ENCODE results near the gene MACO1. TPM values are rescaled to one million over a fixed set of nuclear protein-coding genes. Genes with fewer than 3 reads are reported as not detected.
A peak's percentile ranks its signal among the peaks of the same experiment; 100 is the strongest.

The MACO1 gene
- total and polyA plus RNA-seq, 9 of the 15 experiments (the other 6 are each of a cell fraction or from before 2014, with no cell fraction given), result 4.6 to 28.4 (median 21.7) TPM

DNA sequence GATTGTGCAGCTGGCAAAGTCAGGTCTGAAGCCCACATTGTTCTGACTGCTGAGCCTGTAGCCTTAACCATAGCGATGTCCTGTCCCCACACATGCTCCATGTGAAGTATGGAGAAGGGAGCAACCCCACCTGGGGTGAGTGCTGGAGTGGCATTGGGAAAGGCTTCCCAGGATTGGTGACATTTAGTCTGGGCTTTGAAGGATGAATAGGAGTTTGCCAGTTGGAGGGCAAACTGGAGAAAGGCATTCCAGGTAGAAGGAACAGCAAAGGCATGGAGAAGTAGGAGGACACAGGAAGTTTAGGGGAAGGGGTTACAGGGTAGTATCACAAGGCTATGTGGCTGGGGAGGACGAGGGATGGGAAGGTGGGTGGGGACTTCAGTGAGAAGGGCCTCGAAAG, 105.4 kb downstream of the MACO1 start:
- ChIA-PET CTCF (ENCODE audit: low intra/inter-chr PET ratio) (no interaction called here), POLR2A (interaction anchor here (1.6 kb wide), 1 partner anchor 11 kb away, joined by 3 read pairs; no protein-coding TSS in a partner anchor)
- FAIRE-seq (no peak), DNase-seq (ENCODE audit: extremely low read depth in 1 of 4, low spot score in 3 of 4) (no peak), ATAC-seq (no peak)
- BruUV-seq (replicated peaks), result no TSS peak
- no peak overlapping the region for H3K4me2 ChIP-seq (ENCODE audit: insufficient read depth, low read length)
- no peak overlapping the region for H3K4me3 ChIP-seq
- peaks cover 11 to 27% of the 10 kb centered on the region in 2 experiments; a peak in 3 of 5 replicates for H3K4me1 ChIP-seq (replicated peaks in 1 of 2; ENCODE audit: control insufficient read depth in 2 of 2, insufficient read depth in 2 of 2, low read length in 2 of 2)
- 12% methylated on average over 3 of the region's 3 CpGs for WGBS (ENCODE audit: insufficient coverage, low coverage, missing lambda C conversion rate)
- peak overlapping the region in 1 of 2 experiments; percentile 31; a peak in 1 of 4 replicates for H3K9ac ChIP-seq (ENCODE audit: insufficient read depth in 1 of 2, low read depth in 2 of 2, low read length in 2 of 2)
- no peaks in the 10 kb centered on the region for H3K9me1 ChIP-seq (ENCODE audit: control insufficient read depth, insufficient read depth, low read length)
- H3K79me2 ChIP-seq (ENCODE audit: control insufficient read depth, insufficient read depth, low read length), result no peaks in the 10 kb centered on the region
- H3K36me3 ChIP-seq (ENCODE audit: control insufficient read depth, insufficient read depth, low read length), result no peaks in the 10 kb centered on the region
- intact Hi-C loops (cut with micrococcal nuclease), result no loop called here
- in situ Hi-C loops (cut with MboI), result no loop called here
- H2AFZ ChIP-seq (ENCODE audit: low read depth, low read length), result no peak overlapping the region
- H3K9me3 ChIP-seq (replicated peaks; ENCODE audit: control insufficient read depth, insufficient read depth, low read depth, low read length), result no peaks in the 10 kb centered on the region
- peaks cover 0 to 10% of the 10 kb centered on the region in 2 experiments; a peak in 1 of 5 replicates for H3K27me3 ChIP-seq (ENCODE audit: control insufficient read depth in 2 of 2, insufficient read depth in 2 of 2, low read length in 2 of 2)
- H4K20me1 ChIP-seq (replicated peaks; ENCODE audit: control insufficient read depth, insufficient read depth, low read length), result no peaks in the 10 kb centered on the region; the same call in 1 of the 2 replicates
- TF ChIP-seq SMARCE1 (IDR thresholded peaks at IDR 0.05) (no peak), OTX1 (CRISPR knock-in tag; IDR thresholded peaks at IDR 0.05) (0 out of 2 replicates have a peak, but pooled peaks have one; percentile 45)
- no peak overlapping the region for H3K27ac ChIP-seq (ENCODE audit: extremely low read depth, low read depth, low read length)

DNA sequence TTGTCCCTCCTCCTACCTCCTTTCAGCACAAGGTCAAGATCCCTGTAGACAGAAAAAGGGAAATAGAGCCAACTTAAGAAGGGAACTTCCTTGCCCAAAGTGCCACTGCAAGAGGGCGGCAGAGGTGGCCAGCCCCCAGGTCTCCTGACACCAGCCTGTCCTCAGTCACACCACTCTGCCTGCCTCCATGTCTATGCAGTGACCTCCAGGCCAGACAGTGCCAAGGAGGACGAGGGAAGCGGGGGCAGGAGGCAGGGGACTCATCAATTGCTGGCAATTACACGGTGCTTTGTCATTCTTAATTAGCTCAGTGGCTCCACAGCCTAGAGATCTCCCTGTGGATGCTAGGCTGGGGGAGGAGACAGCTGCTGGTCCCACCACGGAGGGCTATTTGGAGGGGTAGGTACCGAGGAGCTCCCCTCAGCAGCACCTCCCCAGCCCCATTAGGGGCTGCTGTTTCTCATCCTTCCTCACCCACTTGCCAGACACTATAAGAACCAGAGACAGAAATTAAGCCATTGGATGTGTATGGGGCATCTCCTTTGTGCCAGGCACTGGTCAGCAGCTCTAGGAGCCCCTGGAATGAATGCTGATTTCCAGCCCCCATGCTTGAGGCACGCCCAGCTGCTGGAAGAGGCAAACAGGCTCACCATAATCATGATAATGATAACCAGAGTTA, 106.6 kb downstream of the MACO1 start:
- no peaks in the 10 kb centered on the region for H3K36me3 ChIP-seq (ENCODE audit: control insufficient read depth, insufficient read depth, low read length)
- WGBS (ENCODE audit: insufficient coverage, low coverage, missing lambda C conversion rate), result 36% methylated on average over 7 of the region's 7 CpGs
- H3K9me1 ChIP-seq (ENCODE audit: control insufficient read depth, insufficient read depth, low read length), result no peaks in the 10 kb centered on the region
- CTCF ChIA-PET (ENCODE audit: low intra/inter-chr PET ratio), result no interaction called here
- 0 out of 5 replicates have a peak, but pooled peaks cover 0 to 4% of the 10 kb centered on the region in 2 experiments for H3K27me3 ChIP-seq (ENCODE audit: control insufficient read depth in 2 of 2, insufficient read depth in 2 of 2, low read length in 2 of 2)
- no peak for ATAC-seq
- BruUV-seq (replicated peaks), result no TSS peak
- no peak overlapping the region for H3K27ac ChIP-seq (ENCODE audit: extremely low read depth, low read depth, low read length)
- POLR2A ChIA-PET, result interaction anchor here (0.6 to 1.5 kb wide), 8 partner anchors 9 to 297 kb away, joined by 3 to 9 read pairs (median 4); no protein-coding TSS in a partner anchor
- H3K4me2 ChIP-seq (ENCODE audit: insufficient read depth, low read length), result no peak overlapping the region
- peaks cover 13 to 26% of the 10 kb centered on the region in 2 experiments; a peak in 3 of 5 replicates for H3K4me1 ChIP-seq (replicated peaks in 1 of 2; ENCODE audit: control insufficient read depth in 2 of 2, insufficient read depth in 2 of 2, low read length in 2 of 2)
- H3K4me3 ChIP-seq, result no peak overlapping the region
- peak overlapping the region in 1 of 2 experiments; percentile 23; a peak in 1 of 4 replicates for H3K9ac ChIP-seq (ENCODE audit: insufficient read depth in 1 of 2, low read depth in 2 of 2, low read length in 2 of 2)
- no peak for FAIRE-seq
- peak overlapping the region; percentile 41; the same call in 1 of the 2 replicates for H2AFZ ChIP-seq (ENCODE audit: low read depth, low read length)
- no peaks in the 10 kb centered on the region for H3K79me2 ChIP-seq (ENCODE audit: control insufficient read depth, insufficient read depth, low read length)
- DNase-seq (ENCODE audit: extremely low read depth in 1 of 4, low spot score in 3 of 4), result no peak
- no peaks in the 10 kb centered on the region for H3K9me3 ChIP-seq (replicated peaks; ENCODE audit: control insufficient read depth, insufficient read depth, low read depth, low read length)
- H4K20me1 ChIP-seq (replicated peaks; ENCODE audit: control insufficient read depth, insufficient read depth, low read length), result no peaks in the 10 kb centered on the region; the same call in 1 of the 2 replicates
- in situ Hi-C loops (cut with MboI) (no loop called here), intact Hi-C loops (cut with micrococcal nuclease) (no loop called here)
- TF ChIP-seq, protein P1, sequence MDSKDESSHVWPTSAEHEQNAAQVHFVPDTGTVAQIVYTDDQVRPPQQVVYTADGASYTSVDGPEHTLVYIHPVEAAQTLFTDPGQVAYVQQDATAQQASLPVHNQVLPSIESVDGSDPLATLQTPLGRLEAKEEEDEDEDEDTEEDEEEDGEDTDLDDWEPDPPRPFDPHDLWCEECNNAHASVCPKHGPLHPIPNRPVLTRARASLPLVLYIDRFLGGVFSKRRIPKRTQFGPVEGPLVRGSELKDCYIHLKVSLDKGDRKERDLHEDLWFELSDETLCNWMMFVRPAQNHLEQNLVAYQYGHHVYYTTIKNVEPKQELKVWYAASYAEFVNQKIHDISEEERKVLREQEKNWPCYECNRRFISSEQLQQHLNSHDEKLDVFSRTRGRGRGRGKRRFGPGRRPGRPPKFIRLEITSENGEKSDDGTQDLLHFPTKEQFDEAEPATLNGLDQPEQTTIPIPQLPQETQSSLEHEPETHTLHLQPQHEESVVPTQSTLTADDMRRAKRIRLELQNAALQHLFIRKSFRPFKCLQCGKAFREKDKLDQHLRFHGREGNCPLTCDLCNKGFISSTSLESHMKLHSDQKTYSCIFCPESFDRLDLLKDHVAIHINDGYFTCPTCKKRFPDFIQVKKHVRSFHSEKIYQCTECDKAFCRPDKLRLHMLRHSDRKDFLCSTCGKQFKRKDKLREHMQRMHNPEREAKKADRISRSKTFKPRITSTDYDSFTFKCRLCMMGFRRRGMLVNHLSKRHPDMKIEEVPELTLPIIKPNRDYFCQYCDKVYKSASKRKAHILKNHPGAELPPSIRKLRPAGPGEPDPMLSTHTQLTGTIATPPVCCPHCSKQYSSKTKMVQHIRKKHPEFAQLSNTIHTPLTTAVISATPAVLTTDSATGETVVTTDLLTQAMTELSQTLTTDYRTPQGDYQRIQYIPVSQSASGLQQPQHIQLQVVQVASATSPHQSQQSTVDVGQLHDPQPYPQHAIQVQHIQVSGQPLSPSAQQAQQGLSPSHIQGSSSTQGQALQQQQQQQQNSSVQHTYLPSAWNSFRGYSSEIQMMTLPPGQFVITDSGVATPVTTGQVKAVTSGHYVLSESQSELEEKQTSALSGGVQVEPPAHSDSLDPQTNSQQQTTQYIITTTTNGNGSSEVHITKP (IDR thresholded peaks at IDR 0.05; ENCODE audit: partially characterized antibody), result peak; percentile 87
- TF ChIP-seq, protein P2, sequence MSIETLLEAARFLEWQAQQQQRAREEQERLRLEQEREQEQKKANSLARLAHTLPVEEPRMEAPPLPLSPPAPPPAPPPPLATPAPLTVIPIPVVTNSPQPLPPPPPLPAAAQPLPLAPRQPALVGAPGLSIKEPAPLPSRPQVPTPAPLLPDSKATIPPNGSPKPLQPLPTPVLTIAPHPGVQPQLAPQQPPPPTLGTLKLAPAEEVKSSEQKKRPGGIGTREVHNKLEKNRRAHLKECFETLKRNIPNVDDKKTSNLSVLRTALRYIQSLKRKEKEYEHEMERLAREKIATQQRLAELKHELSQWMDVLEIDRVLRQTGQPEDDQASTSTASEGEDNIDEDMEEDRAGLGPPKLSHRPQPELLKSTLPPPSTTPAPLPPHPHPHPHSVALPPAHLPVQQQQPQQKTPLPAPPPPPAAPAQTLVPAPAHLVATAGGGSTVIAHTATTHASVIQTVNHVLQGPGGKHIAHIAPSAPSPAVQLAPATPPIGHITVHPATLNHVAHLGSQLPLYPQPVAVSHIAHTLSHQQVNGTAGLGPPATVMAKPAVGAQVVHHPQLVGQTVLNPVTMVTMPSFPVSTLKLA (conservative IDR thresholded peaks at IDR 0.05), result no peak
- TF ChIP-seq FOXM1 (IDR thresholded peaks at IDR 0.05; ENCODE audit: low read depth) (no peak), FOXM1 (CRISPR knock-in tag; IDR thresholded peaks at IDR 0.05; ENCODE audit: low read depth) (no peak)

Measured in K562 (cell line).